NCI-H345 (cell line): ENCODE data around the gene EML5.

Experiments
- DNase-seq: peaks from one replicate; lab custom pipeline; 2025; lab: John Stamatoyannopoulos, UW

EML5 gene

DNA sequence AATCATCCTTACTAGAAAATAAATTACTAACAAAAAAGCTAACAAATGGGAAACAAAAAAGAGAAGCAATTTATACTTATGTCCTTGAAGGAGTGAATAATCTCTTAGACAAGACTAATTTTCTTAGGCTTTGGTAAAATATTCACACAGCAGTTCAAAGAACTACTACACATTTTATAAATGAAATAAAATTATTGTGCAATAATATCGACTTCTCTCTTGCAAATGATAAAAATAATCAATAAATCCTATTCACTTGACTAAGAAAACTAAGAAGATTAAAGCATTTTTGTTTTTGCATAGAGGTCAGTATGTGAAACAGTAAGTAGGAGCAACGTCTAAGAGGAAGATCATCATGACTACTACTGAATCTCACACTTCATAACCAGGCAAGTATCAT, 82.0 kb downstream of the EML5 start:
- no peak for DNase-seq

DNA sequence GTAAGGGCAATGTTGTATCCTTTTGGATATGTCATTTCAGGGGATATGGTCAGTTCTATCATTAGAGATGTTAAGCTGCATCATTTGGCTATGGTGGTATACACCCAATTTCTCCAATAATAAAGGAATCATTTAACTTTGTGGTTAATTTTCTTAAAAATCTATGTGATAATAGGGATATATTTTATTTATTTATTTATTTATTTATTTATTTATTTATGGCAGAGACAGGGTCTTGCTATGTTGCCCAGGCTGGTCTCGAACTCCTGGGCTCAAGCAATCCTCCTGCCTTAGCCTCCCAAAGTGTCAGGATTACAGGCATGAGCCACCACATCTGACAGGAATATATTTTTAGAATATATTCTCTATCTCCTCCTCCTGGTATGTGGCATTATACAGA, 85.7 kb downstream of the EML5 start:
- DNase-seq = no peak

DNA sequence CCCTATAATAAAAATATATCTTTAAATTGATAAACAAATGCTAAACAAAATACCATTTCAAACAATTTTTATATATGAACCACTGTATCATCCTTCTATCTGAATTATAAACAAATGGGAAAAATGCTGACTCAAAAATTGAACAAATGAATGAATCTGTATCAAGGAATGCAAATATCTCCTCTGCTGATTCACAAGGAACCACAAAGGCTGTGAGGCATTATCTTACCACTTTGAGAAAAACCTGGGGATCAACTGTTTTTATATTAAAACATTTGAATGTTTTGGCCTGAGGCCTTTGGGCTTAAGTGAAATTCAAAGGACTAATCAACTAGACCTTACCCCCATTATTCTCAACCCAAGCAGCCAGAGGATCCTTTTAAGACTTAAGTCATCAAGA, 86.3 kb downstream of the EML5 start:
- no peak for DNase-seq

DNA sequence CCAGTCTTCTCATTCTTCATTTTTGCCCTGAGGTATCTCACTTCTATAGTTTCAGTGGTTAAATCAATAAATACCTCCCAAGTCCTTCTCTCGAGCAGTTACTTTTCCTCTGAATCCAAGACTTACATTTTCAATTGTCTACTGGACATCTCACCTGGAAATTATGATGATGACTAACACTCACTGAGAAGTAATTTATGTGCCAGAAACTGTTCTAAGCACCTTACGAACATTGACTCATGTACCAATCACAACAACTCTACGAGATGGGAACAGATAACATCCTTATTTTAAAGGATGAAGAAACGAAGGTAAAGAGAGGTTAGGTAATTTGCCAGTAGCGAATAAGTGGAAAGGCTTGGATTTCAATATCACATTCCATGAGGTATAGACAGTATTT, 94.1 kb downstream of the EML5 start:
- DNase-seq = no peak

DNA sequence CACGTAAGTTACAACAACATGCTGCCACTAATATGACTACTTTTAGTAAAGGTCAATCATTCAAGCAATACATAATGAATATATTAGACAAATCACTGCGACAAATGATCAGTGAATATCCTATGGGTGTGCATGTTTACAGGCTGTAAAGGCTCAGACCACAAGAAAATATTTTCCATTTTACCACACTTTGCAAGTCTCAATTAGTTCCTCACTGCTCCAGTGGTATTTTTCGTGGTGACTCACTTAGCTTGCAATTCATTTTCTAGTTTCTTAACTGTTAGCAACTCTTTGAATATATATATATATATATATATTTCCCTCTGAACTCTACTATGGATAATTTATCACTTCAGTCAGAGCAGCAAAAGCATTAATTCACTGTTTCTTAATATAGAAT, 96.9 kb downstream of the EML5 start:
- DNase-seq = no peak

DNA sequence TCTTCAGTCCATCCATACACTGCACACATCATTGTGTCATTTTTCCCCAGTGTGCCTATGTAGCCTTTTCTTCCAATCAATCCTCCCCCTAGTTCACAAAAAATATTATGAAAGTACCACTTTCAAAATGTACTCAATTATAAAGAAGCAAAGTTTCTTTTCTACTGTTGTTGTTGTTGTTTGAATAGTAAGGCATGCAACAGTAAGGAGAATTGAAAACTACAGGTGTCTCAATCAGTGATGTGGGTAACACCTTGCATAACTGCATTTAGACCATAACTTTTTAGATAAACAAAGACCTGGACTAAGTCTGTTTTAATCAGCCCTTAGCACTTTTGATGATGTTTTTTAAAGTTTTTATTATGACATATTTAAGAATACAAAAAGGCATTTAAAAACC, 104.4 kb downstream of the EML5 start:
- no peak for DNase-seq

DNA sequence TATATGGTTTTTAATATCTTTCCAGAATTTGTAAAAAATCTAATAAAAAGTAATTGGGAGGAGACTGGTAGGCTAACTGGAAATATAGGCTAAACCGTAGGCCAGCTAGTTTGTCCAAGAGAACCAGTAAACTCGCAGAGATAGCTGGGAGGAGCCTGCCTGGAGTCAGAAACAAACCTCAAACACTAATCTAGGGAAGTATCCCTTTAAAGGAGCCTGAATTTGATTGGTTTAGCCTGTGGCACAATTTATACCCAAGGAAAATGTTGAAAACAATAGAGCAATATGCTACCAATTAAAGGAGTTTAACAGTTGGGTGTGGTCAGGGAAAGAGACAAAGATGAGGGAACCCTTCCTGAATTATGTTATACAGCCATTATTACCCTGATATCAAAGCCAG, 109.6 kb downstream of the EML5 start:
- no peak for DNase-seq

DNA sequence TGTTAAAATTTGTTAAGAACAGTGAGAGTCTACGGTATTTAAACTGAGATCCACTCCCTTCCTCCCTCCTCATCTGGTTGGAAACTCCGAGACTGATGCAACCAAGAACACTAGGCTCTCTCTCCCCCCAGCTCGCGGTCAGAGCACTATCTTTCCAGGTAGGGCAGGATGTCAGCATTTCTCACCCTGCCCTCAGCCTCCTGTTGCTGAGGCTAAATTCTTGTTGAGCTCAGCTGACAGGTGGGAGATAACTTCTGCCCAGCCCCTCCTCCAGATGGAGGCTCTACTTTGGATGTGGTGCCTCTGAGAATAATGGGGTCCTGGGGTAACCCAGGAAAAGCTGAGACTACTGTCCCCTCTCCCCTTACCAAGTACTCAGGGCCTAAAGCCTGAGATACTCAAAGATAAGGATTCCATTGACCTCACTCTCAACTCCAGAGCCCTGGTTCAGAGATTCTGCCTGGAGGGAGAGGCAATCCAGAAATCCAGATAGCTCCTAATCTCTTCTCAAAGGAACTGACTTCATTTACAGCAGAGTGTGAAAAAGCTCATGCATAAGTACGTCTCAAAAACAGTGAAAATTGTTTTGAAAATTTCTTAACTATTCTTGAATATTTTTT, 110.1 kb downstream of the EML5 start:
- DNase-seq = no peak

DNA sequence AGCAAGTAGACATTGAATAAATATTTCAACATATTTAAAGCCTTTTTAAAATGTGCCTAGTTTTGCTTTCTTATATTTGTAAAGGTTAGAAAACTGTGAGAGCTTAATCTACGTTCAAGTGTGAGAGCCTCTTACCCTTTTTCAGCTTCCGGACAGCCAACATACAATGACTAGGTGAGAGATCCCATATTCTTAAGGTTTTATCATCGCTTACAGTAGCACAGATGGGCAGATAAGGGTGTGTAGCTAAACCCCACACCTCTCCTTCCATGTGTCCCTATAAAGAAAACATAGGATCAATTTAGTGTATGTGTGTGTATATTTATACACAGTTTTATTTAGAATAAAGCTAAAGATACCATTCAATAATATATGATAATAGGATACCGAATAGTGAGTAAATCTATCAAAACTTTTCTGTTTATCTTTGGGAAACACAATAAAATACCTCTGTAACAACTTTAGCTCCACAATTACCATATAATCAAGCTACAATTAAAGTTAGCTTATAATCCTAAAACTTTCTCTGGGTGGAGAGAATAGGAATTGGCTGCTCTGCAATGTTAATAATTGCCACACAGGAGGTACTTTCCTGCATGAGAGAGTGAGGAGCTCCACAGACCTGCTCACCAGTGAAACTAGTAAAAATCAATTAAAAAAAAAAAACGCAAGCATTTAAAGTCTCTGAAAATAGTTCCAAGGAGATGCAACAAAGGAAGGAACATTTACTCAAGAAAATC, 110.8 kb downstream of the EML5 start:
- DNase-seq = no peak

DNA sequence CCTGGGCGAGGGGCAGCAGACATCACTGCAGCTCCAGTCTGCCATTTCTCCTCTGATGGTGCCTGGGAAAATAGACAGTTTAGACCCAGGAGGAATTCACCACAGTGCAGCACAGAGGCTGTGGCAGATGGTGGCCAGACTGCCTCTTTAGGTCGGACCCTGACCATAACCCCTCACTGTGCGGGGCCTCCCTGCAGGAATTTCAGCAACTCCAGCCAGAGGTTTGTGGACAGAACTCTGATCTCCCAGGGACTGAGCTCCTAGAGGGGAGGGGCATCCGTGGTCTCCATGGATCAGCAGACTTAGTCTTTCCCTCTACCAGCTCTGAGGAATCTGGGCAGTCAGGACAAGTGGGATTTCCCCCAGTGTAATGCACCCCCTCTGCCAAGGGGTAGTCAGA, 123.4 kb downstream of the EML5 start:
- DNase-seq = no peak

DNA sequence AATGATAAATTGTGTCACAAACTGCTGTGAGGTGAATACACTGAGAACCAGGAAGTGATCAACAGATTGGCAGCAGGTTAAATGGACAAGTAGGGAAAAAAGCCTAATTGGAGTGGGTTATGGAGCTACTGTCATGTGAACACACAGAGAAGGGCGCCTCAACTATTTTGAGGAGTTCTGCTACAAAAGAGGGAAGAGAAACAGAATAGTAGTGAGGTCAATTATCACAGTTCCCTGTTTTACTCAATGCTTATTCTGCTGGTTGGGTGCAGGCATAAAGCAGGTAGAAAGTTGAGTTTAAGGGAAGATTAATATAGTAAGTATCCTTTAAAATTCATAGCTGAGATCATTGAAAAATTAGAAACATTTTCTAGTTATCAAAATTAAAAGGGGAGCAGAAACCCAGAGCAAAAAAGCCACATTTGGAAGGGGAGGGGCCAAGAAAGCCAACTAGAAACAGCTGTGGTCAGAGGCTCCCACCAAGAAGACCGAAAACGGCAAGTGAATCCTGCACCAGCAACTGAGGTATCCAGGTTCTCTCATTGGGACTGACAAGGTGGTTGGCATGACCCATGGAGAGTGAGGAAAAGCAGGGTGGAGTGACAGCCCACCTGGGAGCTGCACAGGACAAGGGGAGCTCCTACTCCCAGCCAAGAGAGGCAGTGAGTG, 124.2 kb downstream of the EML5 start:
- DNase-seq = no peak

DNA sequence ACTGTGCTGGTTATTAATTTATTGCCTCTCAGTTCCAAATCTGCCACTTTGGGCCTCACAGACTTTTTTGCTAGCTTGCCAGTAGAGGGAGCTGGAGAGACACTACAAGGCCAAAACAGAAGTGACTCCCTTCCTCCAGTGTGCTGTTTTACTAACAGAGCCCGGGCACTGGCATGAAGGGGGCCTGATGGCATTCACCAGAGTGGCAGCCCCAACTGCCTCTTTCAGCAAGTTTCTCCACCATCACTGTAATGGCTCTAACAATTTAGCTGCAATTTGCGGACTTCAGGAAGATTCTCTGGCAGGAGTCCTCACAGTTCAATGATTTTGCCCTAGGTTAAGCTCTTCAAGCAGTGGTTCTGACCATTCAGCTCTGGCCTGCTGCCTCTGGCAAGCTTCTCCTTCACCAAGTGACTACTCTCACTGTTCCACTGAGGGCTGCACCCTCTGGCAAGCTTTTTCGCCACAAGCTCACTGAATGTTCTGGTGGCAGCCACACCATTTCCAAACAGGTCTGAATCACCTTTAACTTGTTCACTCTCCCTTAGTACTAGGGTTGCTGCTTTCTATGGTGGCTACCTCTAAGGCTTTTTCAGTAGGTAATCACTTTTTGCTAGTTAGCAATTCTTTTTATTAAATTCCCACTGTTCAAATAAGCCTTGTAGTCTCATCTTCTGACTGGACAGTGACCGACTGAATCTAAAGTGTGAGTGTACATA, 125.0 kb downstream of the EML5 start:
- peak; percentile 73 for DNase-seq

DNA sequence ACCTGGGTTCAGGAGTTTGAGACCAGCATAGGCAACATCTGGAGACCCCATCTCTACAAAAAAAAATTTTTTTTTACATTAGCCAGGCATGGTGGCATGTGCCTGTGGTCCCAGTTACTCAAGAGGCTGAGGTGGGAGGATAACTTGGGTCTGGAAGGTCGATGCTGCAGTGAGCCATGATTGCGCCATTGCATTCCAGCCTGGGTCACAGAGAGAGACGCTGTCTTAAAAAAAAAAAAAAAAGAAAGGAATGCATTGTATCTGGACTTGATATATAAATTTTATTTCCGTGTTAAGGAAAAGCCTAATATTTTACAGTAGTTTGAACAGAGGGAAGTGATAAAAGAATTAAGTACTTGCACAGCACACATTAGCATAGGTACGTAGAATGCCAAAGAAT, 132.7 kb downstream of the EML5 start:
- no peak for DNase-seq

DNA sequence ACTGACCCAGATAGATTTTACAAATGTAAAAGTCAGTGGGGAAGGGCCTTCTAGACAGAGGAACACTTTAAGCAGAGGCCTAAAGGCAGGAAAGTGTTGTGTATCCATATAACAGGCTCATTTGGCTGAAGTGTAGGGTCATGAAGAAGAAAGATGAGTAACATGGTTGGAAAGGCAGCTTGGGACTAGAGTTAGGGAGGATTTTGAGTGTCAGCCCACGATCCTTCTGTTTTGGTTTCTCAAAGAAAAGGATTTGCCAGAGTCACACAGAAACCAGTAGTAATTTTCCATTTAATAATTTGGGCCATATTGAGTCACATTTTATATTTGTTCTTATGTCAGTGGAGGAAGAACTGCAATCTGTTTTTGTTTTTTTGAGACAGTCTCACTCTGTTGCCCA, 153.5 kb downstream of the EML5 start:
- no peak for DNase-seq

DNA sequence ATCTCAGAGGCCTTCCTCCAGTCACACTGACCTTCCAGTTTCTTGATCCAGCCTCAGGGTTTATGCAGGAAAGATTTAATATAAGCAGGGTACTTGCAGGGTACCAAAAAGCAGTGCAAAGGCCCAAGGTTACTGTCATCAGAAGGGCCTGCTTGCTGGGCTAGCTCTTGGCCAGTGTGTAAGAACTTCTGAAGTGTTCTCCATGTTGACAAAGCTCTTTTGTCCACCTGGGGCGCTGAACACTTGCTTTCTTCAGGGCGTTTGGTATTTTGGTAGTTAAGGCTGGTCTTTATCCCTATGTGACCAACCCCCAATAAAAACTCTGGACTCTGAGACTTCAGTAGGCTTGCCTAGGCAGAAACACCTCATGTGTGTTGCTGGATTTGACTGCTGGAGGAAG, 160.2 kb downstream of the EML5 start:
- DNase-seq = no peak

DNA sequence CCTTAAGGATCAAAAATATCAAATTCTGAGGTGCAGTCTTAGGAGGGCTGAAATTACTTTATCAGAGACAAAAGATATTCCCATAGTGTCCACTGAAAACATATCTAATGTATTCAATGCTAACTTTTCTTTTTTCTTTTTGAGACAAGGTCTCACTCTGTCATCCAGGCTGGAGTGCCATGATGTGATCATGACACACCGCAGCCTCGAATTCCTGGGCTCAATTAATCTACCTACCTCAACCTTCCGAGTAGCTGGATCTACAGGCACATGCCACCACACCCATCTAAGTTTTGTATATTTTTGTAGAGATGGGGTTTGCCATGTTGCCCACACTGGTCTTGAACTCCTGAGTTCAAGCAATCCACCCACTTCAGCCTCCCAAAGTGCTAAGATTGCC, 161.7 kb downstream of the EML5 start:
- DNase-seq = no peak

DNA sequence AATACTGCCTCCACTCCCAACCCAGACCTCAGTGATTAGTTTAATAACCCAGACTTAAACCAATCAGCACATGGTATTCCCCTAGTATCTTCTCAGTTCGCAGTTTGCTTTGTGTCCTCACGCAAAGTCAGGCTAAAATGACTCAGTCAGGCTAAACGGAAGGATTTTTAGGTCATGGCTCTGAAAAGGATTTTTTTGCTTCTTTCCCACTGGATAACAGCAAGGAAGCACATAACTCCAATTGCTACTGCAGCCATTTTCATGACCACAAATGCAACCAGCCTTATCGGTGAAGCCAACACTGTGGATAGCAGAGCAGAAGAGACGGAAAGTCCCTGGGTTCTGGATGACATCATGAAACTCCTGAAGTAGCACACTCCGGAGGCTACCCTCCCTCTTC, 162.2 kb downstream of the EML5 start:
- no peak for DNase-seq

DNA sequence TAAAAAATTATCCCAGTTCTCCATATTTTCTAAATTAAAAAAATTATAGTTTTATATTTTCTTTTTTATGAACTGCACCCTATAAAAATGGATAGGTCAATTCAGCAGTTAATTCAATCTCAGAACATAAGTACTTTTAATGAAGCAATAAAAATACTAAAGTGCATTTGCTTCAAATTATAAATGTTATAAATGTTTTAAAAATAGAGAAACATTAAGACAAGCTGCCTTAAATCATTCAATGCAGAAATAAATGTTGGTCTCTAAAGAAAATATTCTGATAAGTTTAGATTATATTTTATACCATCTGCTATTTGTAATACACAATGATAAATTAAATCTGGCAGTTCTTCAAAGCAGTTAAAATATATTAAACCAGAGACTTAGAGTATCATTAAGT, 164.3 kb downstream of the EML5 start:
- DNase-seq = no peak

DNA sequence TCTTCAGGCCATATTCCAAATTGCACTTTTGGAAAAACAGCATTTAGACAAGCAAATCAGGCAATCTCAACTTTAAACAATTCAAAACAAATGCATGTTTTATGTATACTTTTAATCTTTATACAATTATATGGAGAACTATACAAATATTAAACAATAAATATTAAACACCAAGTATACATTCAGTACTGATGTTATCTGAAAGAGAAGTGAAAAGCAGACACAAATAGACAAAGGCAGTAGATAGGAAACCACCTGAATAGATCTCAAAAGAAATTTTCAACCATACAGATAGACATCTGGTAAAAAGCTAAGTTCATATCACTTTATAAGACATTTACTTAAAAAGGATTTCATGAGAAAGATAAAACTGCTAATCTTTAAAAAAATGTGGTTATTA, 164.7 kb downstream of the EML5 start:
- no peak for DNase-seq

DNA sequence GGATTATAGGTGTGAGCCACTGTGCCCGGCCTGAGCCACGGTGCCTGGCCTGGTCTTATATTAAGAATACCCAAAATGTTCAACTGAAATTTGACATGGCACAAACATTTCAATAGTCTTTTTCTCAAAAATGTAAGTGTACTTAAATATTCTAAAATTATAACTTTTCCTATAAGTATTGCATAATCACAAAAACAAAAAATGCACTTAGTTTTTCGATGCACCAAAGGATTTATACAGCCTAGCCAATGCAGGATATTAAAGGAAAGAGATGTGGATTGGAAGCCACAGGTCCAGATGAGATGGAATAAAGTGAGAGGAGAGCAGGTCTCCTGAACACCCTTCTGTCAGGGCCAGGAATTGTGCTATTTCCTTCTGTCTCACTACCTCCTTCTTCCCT, 167.1 kb downstream of the EML5 start:
- DNase-seq = no peak

DNA sequence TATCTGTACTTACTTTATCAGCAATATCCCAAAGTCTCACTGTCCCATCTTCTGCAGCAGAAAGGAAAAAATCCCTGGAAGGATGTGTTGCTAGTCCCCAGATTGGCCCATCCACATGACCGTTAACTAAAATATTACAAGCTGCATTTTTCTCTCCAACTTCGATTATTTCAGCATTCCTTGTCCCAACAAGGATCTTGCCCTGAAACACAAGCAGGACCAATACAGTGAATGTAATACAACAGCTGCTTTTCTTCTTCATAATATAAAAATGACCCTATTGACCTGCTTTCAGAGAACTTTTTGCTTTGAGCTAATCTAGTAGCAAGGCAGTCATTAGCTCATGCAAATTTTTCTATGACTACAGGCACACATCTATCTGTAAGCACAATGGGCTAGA, 171.7 kb downstream of the EML5 start:
- DNase-seq = no peak

DNA sequence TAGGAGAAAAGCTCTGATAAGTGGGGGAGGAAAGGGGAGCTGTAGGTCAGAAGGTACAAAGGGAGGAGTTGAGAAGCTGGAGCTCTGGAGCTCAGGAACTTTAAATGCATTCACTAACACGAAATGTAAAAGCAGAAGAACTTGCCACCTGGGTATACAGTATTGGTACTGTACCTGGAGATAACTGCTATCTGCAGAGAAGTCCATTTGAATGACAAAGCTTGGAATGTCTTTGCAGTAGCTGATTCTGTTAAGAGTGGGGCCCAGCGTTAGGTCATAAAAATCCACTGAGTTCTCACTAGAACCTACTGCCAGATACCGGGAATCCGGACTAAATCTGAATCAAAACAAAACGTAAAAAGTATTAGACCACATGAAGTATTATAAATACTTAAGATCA, 174.3 kb downstream of the EML5 start:
- DNase-seq = no peak

DNA sequence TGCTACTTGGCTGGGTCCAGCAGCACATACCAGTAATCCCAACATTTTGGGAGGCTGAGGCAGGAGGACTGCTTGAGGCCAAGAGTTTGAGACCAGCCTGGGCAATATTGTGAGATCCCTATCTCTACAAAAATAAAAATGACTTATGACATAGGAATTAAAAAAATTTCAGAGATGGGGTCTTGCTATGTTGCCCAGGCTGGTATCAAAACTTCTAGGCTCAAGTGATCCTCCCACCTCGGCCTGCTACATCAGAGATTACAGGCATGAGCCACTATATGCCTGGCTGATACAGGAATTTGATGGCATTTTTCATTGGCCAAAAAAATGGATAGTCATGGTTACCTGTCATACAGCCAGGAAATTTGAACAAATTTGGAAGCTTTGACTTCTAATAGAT, 175.3 kb downstream of the EML5 start:
- no peak for DNase-seq
